AG04450 (cell line): Measurements from ENCODE around the gene TGM2. TPM values are rescaled to one million over a fixed set of nuclear protein-coding genes. Genes with fewer than 3 reads are reported as not detected.

Experiments used
- CTCF ChIA-PET: fragments of 300-600, 350-600 bp; formaldehyde crosslinking; extraction: SDS; loops from one replicate; lab custom pipeline; 2022; ENCODE audit warnings: antibody characterized with exemption, inconsistent platforms; lab: Charles Lee
- POLR2A ChIA-PET: fragments of 350-600 bp; formaldehyde crosslinking; extraction: SDS; loops from one replicate; lab custom pipeline; 2021; ENCODE audit warnings: antibody characterized with exemption, inconsistent platforms; lab: Yijun Ruan, JAX
- DNase-seq: peaks from one replicate; pipeline ENCODE4 v3.0.0-alpha.2; 2011; ENCODE audit warnings: low read depth, low spot score
- H3K27ac ChIP-seq: one replicate; pipeline ENCODE4 v1.5.1; 2012; ENCODE audit warnings: low read depth, low read length, control low read depth
- H3K27me3 ChIP-seq: one replicate; pipeline ENCODE4 v1.6.0; 2012; ENCODE audit warnings: low read length; ENCODE audit not compliant: control insufficient read depth, insufficient read depth
- H3K4me3 ChIP-seq: 2 replicates; pipeline ENCODE4 v1.5.1; 2011; ENCODE audit warnings: mild to moderate bottlenecking, low read depth, low read length, control low read depth
- H3K9me3 ChIP-seq: 2 replicates; pipeline ENCODE4 v1.5.1; 2012; ENCODE audit warnings: low read length; ENCODE audit not compliant: control insufficient read depth, insufficient read depth
- polyA plus RNA-seq: library from polyadenylated mRNA; depleted of rRNA; stranded (reverse); fragments of >200 nt; gene quantifications from 2 replicates; pipeline ENCODE4 v1.2.3, GENCODE V29; 2011
- TF ChIP-seq, protein P1 (sequence below): IDR thresholded peaks from 2 replicates; pipeline ENCODE4 v1.5.1; 2011; ENCODE audit warnings: low read depth, low read length, control low read depth, inconsistent platforms

The TGM2 gene
- polyA plus RNA-seq, 1 experiment = 326 TPM

DNA sequence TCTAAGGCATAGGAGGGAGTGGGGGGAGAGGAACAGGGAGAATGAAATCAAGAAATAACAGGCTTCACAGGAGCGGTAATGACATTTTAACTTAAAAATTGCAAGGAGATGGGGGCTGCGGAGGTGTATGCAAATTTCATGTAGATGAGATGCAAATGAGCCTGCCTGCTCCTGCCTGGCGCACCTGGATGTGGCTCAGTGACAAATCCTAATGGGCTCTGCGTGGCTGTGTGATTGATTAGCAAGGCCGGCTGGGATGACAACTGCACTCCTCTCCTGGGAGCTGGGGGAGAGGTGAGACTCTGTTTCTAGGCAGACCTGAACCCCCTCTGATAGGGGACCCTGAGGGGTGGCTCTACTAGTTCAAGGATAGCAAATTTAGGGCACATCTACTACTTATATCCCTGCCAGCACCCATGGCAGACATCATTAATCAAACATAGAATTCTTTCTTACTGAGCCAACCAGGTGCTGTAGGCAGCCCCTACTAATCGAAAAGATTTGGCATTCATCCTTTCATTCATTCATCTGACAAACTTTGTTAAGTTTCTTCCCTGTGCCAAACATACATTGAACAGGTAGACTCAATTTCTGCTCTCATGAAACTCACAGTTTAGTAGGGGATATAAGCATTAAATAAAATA is 38.4 kb upstream of the TGM2 start:
- Histone ChIP-seq H3K4me3 (no peak overlapping the region), H3K9me3 (no peaks in the 10 kb centered on the region; the same call in 1 of the 2 replicates), H3K27me3 (peaks cover 4% of the 10 kb centered on the region), H3K27ac (no peak overlapping the region)
- no peak for DNase-seq
- CTCF ChIA-PET = interaction anchor here (1.5 kb wide), 1 partner anchor 130 kb away, joined by 4 read pairs; no protein-coding TSS in a partner anchor
- TF ChIP-seq, protein P1, sequence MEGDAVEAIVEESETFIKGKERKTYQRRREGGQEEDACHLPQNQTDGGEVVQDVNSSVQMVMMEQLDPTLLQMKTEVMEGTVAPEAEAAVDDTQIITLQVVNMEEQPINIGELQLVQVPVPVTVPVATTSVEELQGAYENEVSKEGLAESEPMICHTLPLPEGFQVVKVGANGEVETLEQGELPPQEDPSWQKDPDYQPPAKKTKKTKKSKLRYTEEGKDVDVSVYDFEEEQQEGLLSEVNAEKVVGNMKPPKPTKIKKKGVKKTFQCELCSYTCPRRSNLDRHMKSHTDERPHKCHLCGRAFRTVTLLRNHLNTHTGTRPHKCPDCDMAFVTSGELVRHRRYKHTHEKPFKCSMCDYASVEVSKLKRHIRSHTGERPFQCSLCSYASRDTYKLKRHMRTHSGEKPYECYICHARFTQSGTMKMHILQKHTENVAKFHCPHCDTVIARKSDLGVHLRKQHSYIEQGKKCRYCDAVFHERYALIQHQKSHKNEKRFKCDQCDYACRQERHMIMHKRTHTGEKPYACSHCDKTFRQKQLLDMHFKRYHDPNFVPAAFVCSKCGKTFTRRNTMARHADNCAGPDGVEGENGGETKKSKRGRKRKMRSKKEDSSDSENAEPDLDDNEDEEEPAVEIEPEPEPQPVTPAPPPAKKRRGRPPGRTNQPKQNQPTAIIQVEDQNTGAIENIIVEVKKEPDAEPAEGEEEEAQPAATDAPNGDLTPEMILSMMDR = no peak
- POLR2A ChIA-PET = no interaction called here

DNA sequence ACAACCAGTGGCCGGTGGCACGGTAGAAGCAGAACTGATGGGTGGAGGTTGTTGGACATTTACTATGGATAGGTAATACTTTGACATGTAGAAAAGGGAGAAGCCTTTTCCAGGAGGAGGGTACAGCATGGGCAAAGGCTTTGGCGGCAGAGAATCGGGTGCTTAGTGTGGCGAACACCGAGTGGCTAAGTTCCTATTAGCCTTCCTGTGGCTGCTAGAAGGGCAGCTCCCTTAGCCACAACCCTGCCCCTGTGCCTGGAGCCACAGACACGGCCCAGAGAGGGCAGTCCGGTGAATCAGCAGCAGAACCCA is 37.9 kb upstream of the TGM2 start:
- Histone ChIP-seq H3K27ac (no peak overlapping the region), H3K27me3 (peaks cover 4% of the 10 kb centered on the region), H3K9me3 (no peaks in the 10 kb centered on the region; the same call in 1 of the 2 replicates), H3K4me3 (no peak overlapping the region)
- TF ChIP-seq, protein P1 = no peak
- ChIA-PET CTCF (interaction anchor here (1.4 to 1.5 kb wide), 2 partner anchors 18 to 129 kb away, joined by 4 to 5 read pairs; no protein-coding TSS in a partner anchor), POLR2A (no interaction called here)
- no peak for DNase-seq

DNA sequence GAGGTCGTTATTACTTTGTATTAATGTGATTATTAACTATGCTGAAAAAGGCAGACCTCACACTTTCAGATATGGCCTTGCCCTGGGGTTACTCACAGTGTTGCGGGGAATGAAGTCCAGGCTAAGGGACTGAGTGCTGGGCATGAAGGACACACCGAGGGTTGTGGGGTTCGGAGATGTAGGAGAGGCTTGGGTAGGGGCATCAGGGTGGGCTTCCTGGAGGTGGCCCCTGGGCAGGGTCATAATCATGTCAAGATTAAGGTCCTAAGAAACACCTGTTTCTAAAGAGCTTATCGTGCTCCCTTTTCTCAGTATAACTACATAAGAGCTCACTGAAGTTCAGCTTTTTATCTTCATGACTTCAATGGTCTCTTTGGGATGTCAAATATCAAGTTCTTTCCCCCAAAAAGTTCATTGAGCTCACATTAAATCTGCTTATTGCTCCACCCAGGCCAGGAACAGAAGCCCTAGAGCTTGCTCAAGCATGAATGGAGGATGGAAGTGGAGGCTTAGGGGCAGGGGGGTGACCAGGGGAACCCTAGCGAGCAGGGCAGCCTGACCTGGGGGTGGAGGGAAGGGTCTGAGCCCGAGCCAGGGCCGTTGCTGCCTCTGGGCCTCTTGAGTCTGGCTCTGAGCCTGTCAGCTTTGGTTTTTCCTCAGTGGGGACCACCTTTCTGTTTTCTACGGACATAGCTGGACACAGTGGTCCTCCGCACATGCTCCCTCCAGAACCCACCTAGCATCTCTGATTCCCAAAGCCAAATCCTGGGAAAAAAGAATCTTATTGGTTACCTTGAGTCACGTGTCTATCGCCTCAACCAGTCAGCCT is 37.3 kb upstream of the TGM2 start:
- peaks cover 4% of the 10 kb centered on the region for H3K27me3 ChIP-seq
- no peak for DNase-seq
- no peak overlapping the region for H3K4me3 ChIP-seq
- ChIA-PET POLR2A (no interaction called here), CTCF (interaction anchor here (0.6 to 1.5 kb wide), 4 partner anchors 17 to 129 kb away, joined by 3 to 5 read pairs (median 4); no protein-coding TSS in a partner anchor)
- TF ChIP-seq, protein P1 = no peak
- no peaks in the 10 kb centered on the region; the same call in 1 of the 2 replicates for H3K9me3 ChIP-seq
- H3K27ac ChIP-seq = no peak overlapping the region

DNA sequence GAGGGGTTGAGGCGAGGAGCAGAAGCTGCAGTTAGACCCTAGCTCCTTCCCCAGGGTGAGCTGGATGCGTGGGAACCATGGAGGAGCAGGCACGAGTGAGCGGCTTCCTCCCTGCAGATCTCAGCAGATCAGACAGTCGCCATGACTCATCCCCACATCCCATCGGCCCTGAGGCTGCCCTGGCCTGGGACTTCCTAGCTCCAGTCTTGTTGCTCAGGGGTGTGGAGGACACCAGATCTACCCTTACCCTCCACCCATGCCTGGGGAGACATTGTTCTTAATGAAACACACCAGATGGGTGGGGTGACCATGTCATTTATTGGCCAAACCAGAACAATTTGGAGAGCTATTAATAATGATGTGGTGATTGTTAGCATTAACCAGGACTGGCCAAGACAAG is 36.3 kb upstream of the TGM2 start:
- CTCF ChIA-PET = interaction anchor here (0.6 to 1.7 kb wide), 4 partner anchors 18 to 143 kb away, joined by 3 to 8 read pairs (median 4); no protein-coding TSS in a partner anchor
- peak; percentile 61 for DNase-seq
- TF ChIP-seq, protein P1 = no peak
- H3K27ac ChIP-seq = peak overlapping the region; percentile 52
- no peak overlapping the region for H3K4me3 ChIP-seq
- H3K9me3 ChIP-seq = no peaks in the 10 kb centered on the region; the same call in 1 of the 2 replicates
- peaks cover 4% of the 10 kb centered on the region for H3K27me3 ChIP-seq
- POLR2A ChIA-PET = interaction anchor here (0.6 to 1.3 kb wide), 3 partner anchors 16 to 1716 kb away, joined by 3 to 7 read pairs (median 4); no protein-coding TSS in a partner anchor
